Panc1 (cell line): ENCODE measurements around the gene UHRF2. TPM values are rescaled to one million over a fixed set of nuclear protein-coding genes. Genes with fewer than 3 reads are reported as not detected.

Source experiments
- ATAC-seq: fragments of 200-7000 bp; cut with Tn5 transposase; 2 replicates; pipeline ENCODE4 v1.9.1; 2020; ENCODE audit warnings: mild to moderate bottlenecking, moderate library complexity
- BruUV-seq: library from RNA; stranded (reverse); fragments of 400-500 nt; replicated peaks from 2 replicates; lab custom pipeline; 2021; lab: Mats Ljungman, UMichigan
- CTCF ChIA-PET: fragments of 300-600 bp; sonication (Branson Sonifier 250); formaldehyde crosslinking; loops from one replicate; lab custom pipeline; 2022; ENCODE audit warnings: antibody characterized with exemption; lab: Charles Lee
- POLR2A ChIA-PET: fragments of 300-600 bp; sonication (Branson Sonifier 250); formaldehyde crosslinking; loops from one replicate; lab custom pipeline; 2022; ENCODE audit warnings: antibody characterized with exemption; lab: Charles Lee
- DNase-seq: peaks from one replicate; pipeline ENCODE4 v3.0.0-alpha.2; 2010; ENCODE audit warnings: low read depth, low spot score
- H3K27ac ChIP-seq: 2 replicates; pipeline ENCODE4 v1.5.1; 2011; ENCODE audit warnings: mild to moderate bottlenecking, low read length, inconsistent platforms
- H3K27me3 ChIP-seq: fragments of 200-500 bp; sonication (Bioruptor generic); 2 replicates; pipeline ENCODE4 v1.6.0; 2014; ENCODE audit warnings: low read length, inconsistent platforms; ENCODE audit not compliant: control insufficient read depth, insufficient read depth
- H3K36me3 ChIP-seq: fragments of 200-500 bp; sonication (Bioruptor generic); 2 replicates; pipeline ENCODE4 v1.5.1; 2014; ENCODE audit warnings: inconsistent platforms, mild to moderate bottlenecking, low read length, moderate library complexity; ENCODE audit not compliant: control insufficient read depth, insufficient read depth
- H3K4me1 ChIP-seq: 2 replicates; pipeline ENCODE4 v1.5.1; 2011; ENCODE audit warnings: inconsistent platforms, mild to moderate bottlenecking, low read length, moderate library complexity; ENCODE audit not compliant: control insufficient read depth, insufficient read depth
- H3K4me3 ChIP-seq, 2 experiments: 2 replicates each; pipeline ENCODE4 v1.5.1; 2011 to 2012; ENCODE audit warnings: low read depth in 2 of 2, low read length in 2 of 2, mild to moderate bottlenecking in 2 of 2, inconsistent platforms in 1 of 2, moderate library complexity in 1 of 2
- H3K9me3 ChIP-seq: fragments of 200-500 bp; sonication (Bioruptor generic); 2 replicates; pipeline ENCODE4 v1.5.1; 2014; ENCODE audit warnings: low read depth, mild to moderate bottlenecking, inconsistent platforms, low read length, moderate library complexity; ENCODE audit not compliant: control insufficient read depth, insufficient read depth
- CTCF ChIP-seq: fragments of 450-650 bp; IDR thresholded peaks from 2 replicates; pipeline ENCODE4 v1.5.1; 2017; ENCODE audit warnings: mild to moderate bottlenecking
- POLR2AphosphoS5 ChIP-seq: IDR thresholded peaks from 2 replicates; pipeline ENCODE4 v1.6.1; 2012; ENCODE audit warnings: mild to moderate bottlenecking, low read depth, low read length, moderate library complexity
- REST ChIP-seq, 2 experiments: IDR thresholded peaks; 2 replicates each; pipeline ENCODE4 v1.6.1; 2011 to 2012; ENCODE audit warnings: low read depth in 2 of 2, control low read depth in 1 of 2, low read length in 1 of 2, mild to moderate bottlenecking in 1 of 2, moderate library complexity in 1 of 2; ENCODE audit not compliant: insufficient read depth in 1 of 2
- SIN3A ChIP-seq: IDR thresholded peaks from 2 replicates; pipeline ENCODE4 v1.6.1; 2012; ENCODE audit warnings: low read depth, mild to moderate bottlenecking, low read length, moderate library complexity, borderline replicate concordance; ENCODE audit not compliant: insufficient read depth
- TCF7L2 ChIP-seq: IDR thresholded peaks from 2 replicates; pipeline ENCODE4 v1.6.1; 2011; ENCODE audit warnings: mild to moderate bottlenecking, low read depth, low read length, inconsistent platforms
- in situ Hi-C: cut with HindIII; loops from 2 replicates; pipeline ENCODE4 v1.10.0; 2016; ENCODE audit warnings: low sequenced_read_pairs, low pct_unique_long_range_greater_than_20kb
- intact Hi-C: fragments of 100-400 bp; cut with micrococcal nuclease; formaldehyde crosslinking; loops from one replicate; pipeline ENCODE4 v1.10.0; 2022; ENCODE audit not compliant: unreplicated experiment
- total RNA-seq: library from RNA; stranded (reverse); gene quantifications from one replicate; pipeline ENCODE4 v1.2.1, GENCODE V29; 2021; ENCODE audit not compliant: unreplicated experiment

UHRF2 gene
- total RNA-seq, 1 experiment from 2014 or later: 17.2 TPM

GRCh38 chr9:6426117-6426516, 13.1 kb downstream of the UHRF2 start:
- ChIA-PET POLR2A (no interaction called here), CTCF (interaction anchor here (0.6 kb wide), 1 partner anchor 313 kb away, joined by 5 read pairs; no protein-coding TSS in a partner anchor)
- intact Hi-C loops (no loop called here), in situ Hi-C loops (no loop called here)
- no peak overlapping the region for H3K4me3 ChIP-seq
- no peaks in the 10 kb centered on the region for H3K9me3 ChIP-seq
- ATAC-seq (no peak), DNase-seq (no peak)
- H3K27me3 ChIP-seq: no peaks in the 10 kb centered on the region
- TF ChIP-seq CTCF (no peak), REST (IDR thresholded peaks at IDR 0.05; ENCODE audit: insufficient read depth in 1 of 2, low read depth in 2 of 2, low read length in 1 of 2) (no peak), POLR2AphosphoS5 (no peak), SIN3A (no peak), TCF7L2 (no peak)
- H3K27ac ChIP-seq: no peak overlapping the region
- BruUV-seq: no TSS peak
- H3K36me3 ChIP-seq: no peaks in the 10 kb centered on the region; the same call in 1 of the 2 replicates
- H3K4me1 ChIP-seq: no peaks in the 10 kb centered on the region; the same call in 1 of the 2 replicates

GRCh38 chr9:6428940-6429889, 16.2 kb downstream of the UHRF2 start:
- Histone ChIP-seq H3K4me1 (no peaks in the 10 kb centered on the region), H3K27me3 (no peaks in the 10 kb centered on the region), H3K9me3 (no peaks in the 10 kb centered on the region), H3K27ac (no peak overlapping the region), H3K36me3 (no peaks in the 10 kb centered on the region), H3K4me3 (no peak overlapping the region)
- DNase-seq (no peak), ATAC-seq (no peak)
- intact Hi-C loops (no loop called here), in situ Hi-C loops (no loop called here)
- CTCF ChIA-PET: no interaction called here
- POLR2A ChIA-PET: no interaction called here
- no peak for TF ChIP-seq CTCF
- no peak for TF ChIP-seq POLR2AphosphoS5
- TF ChIP-seq TCF7L2: no peak
- no peak for TF ChIP-seq SIN3A
- TF ChIP-seq REST (IDR thresholded peaks at IDR 0.05; ENCODE audit: insufficient read depth in 1 of 2, low read depth in 2 of 2, low read length in 1 of 2): no peak
- no TSS peak for BruUV-seq
